ENCODE results near the gene ZNF575.

GRCh38 chr19:43560687-43561086 is 27.7 kb downstream of the ZNF575 start:
- peak; percentile 13 for TF ChIP-seq CTCF (IDR thresholded peaks at IDR 0.05; ENCODE audit: insufficient read depth, low read depth, low read length)
- TF ChIP-seq EZH2 (IDR thresholded peaks at IDR 0.05; ENCODE audit: insufficient read depth, low read length), result no peak
